A549 treated with AZD9567 at 1 μM for 4 hours (cell line): Measurements from ENCODE around the gene NDC80. TPM values are rescaled to one million over a fixed set of nuclear protein-coding genes. Genes with fewer than 3 reads are reported as not detected.

Source experiments
- total RNA-seq: library from RNA; stranded (reverse); fragments of 200-300 nt; extraction: Qiagen RNA extraction; gene quantifications from 5 replicates; pipeline ENCODE4 v1.2.3, GENCODE V29; 2022; ENCODE audit not compliant: insufficient read depth

NDC80 gene
- total RNA-seq, result 9.8 to 12.3 TPM (median 11.3 TPM) in 5 replicates

DNA sequence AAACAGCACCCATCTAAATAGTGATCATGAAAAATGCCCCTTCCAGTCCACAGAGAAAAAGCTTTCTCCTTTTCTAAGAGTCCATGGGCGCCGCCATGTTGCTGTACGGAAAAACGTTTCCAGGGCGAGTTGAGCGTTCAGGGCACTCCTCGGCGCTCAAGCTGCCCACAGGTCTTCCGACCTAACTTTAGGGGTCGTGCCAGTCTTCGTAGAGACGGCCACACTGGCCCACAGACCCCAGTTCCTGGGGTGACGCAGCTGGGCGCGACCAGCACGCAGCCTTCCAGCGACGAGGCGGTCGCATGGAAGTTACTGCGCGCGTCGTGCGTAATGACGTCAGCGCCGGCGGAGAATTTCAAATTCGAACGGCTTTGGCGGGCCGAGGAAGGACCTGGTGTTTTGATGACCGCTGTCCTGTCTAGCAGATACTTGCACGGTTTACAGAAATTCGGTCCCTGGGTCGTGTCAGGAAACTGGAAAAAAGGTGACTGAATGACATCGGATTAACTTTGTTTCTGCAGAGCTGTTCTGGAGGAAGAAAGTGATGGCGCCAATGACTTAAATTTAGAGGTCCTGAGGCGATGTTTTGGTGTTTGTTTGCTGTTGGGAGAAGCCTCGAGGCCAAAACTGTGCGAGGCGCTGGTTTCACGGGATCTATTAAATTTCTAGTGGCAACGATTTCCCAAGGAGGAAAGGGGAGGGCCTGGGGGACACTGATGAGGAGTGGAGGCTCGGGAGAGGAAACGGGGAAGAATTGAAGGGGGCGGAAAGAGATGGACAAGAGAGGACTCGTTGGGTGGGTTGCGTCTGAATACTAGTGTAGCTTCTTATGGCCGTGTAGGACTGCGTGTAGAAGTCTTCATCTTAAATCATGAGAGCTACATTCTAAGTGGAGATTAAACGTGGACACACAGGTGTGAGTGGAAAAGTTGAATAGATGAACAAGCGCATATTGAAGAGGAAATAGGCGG, at the start of gene NDC80, which contains the start of gene METTL4:
Gene NDC80 (plus strand): TSS at position 358 of the 971 bp plus-strand sequence. CDS start 1,429 bp downstream, outside the sequence.
Gene METTL4 (minus strand): TSS at position 306 of the 971 bp plus-strand sequence. CDS start 4,289 bp downstream, outside the sequence.

DNA sequence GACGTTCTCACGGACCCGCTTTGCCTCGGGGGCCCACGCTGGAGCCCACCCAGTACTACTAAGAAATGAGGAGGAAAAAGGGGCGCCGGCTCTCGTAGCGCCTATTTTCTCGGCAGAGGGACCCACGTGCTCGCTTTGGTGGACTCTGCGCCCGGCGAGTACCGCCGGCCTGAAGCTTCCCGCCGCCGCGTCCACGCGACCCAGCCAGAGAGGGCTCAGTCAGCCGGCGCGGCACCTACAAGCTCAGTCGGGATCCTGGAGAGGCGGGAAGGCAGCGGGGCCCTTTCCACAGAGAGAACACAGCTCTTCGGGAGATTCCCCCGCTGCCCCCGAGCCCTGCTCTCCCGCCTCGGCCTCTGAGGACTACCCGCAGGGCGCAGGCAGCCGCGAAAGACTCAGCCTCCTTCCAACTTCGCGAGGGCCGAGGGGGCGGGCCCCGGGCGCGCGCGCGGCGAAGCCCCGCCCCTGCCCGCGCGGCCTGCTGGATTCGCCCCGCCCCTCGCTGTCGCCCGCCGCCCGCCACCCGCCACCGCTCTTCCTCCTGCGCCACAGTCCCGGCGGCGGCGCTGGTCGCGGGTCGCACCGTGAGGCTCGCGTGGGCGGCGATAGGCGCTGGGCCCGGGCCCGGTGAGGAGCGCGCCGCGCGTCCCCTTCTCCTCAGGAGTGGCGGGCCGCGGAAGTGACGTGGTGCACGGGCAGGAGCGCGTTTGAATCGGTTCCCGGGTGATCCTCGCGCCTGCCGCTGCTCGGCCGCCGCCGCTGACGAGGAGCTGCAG, 84.0 kb downstream of the NDC80 start, which contains the start of gene SMCHD1:
Gene SMCHD1 (plus strand): TSS at position 549 of the 776 bp plus-strand sequence. CDS start 350 bp downstream, outside the sequence.

Other genes starting within 250 kb of the NDC80 start
- gene METTL4, start 52 bp upstream of the NDC80 start, total RNA-seq, result 4.2 to 8.9 TPM (median 5.2 TPM) in 5 replicates
- gene SMCHD1, start 84.2 kb downstream of the NDC80 start, total RNA-seq, result 13.0 to 21.4 TPM (median 13.4 TPM) in 5 replicates